Skeletal muscle tissue (tissue), 4 donors: ENCODE measurements around the gene TRRAP. TPM values are rescaled to one million over a fixed set of nuclear protein-coding genes. Genes with fewer than 3 reads are reported as not detected.

ENCODE experiments used
- H3K27ac ChIP-seq: one replicate; pipeline ENCODE4 v1.7.0; 2013; ENCODE audit warnings: mild to moderate bottlenecking, low read depth, low read length, inconsistent platforms
- H3K27me3 ChIP-seq, 3 donors: one replicate each; pipeline ENCODE4 v1.7.0; 2013; ENCODE audit warnings: low read length in 3 of 3; ENCODE audit not compliant: control insufficient read depth in 3 of 3, insufficient read depth in 3 of 3
- H3K36me3 ChIP-seq, 3 donors: one replicate each; pipeline ENCODE4 v1.7.0; 2013; ENCODE audit warnings: low read length in 3 of 3; ENCODE audit not compliant: control insufficient read depth in 3 of 3, insufficient read depth in 3 of 3
- H3K4me1 ChIP-seq, 3 donors: one replicate each; pipeline ENCODE4 v1.7.0; 2013; ENCODE audit warnings: low read length in 3 of 3, mild to moderate bottlenecking in 3 of 3; ENCODE audit not compliant: control insufficient read depth in 3 of 3, insufficient read depth in 3 of 3
- H3K4me3 ChIP-seq, 3 donors: one replicate each; pipeline ENCODE4 v1.7.0; 2013; ENCODE audit warnings: low read length in 3 of 3
- H3K9ac ChIP-seq, 3 donors: one replicate each; pipeline ENCODE4 v1.7.0; 2013; ENCODE audit warnings: low read length in 3 of 3, mild to moderate bottlenecking in 3 of 3, moderate library complexity in 2 of 3, low read depth in 1 of 3
- H3K9me3 ChIP-seq, 3 donors: one replicate each; pipeline ENCODE4 v1.7.0; 2013; ENCODE audit warnings: low read length in 3 of 3; ENCODE audit not compliant: control insufficient read depth in 3 of 3
- total RNA-seq: library from RNA; depleted of rRNA; stranded (reverse); fragments of >200 nt; gene quantifications from one replicate; pipeline ENCODE4 v1.2.3, GENCODE V29; 2014
- donor health status: Osteomylitis.

TRRAP gene
- total RNA-seq, 1 donor from 2014 or later, result 20.4 TPM

GRCh38 chr7:98884416-98884815 lies 6.1 kb downstream of the TRRAP start:
- peaks cover 31 to 52% (median 38%) of the 10 kb centered on the region in 3 donors for H3K36me3 ChIP-seq
- peaks cover 9 to 14% (median 12%) of the 10 kb centered on the region in 3 donors for H3K4me1 ChIP-seq
- no peak overlapping the region for H3K4me3 ChIP-seq

GRCh38 chr7:98887038-98887437 lies 8.7 kb downstream of the TRRAP start:
- no peak overlapping the region for H3K4me3 ChIP-seq
- peaks cover 32 to 55% (median 41%) of the 10 kb centered on the region in 3 donors for H3K36me3 ChIP-seq
- no peaks in the 10 kb centered on the region for H3K9me3 ChIP-seq
- no peak overlapping the region for H3K27ac ChIP-seq
- no peaks in the 10 kb centered on the region for H3K27me3 ChIP-seq
- no peaks in the 10 kb centered on the region for H3K4me1 ChIP-seq
- H3K9ac ChIP-seq, result no peak overlapping the region

More at GRCh38 chr7:98884416-98884815, 6.1 kb downstream of the TRRAP start:
- H3K9ac ChIP-seq, result no peak overlapping the region
- no peaks in the 10 kb centered on the region for H3K27me3 ChIP-seq
- H3K9me3 ChIP-seq, result no peaks in the 10 kb centered on the region
- no peak overlapping the region for H3K27ac ChIP-seq

- Histone ChIP-seq H3K4me3 (no peak overlapping the region), H3K36me3 (peaks cover 29 to 48% (median 43%) of the 10 kb centered on the region in 3 donors), H3K27ac (no peak overlapping the region), H3K9me3 (no peaks in the 10 kb centered on the region), H3K27me3 (no peaks in the 10 kb centered on the region), H3K4me1 (no peaks in the 10 kb centered on the region), H3K9ac (no peak overlapping the region)
These were observed 14.3 kb downstream of the TRRAP start for GRCh38 chr7:98892609-98893008.

- H3K27ac ChIP-seq, result no peak overlapping the region
- H3K27me3 ChIP-seq, result no peaks in the 10 kb centered on the region
- H3K4me3 ChIP-seq, result no peak overlapping the region
- H3K36me3 ChIP-seq, result peaks cover 48 to 80% (median 62%) of the 10 kb centered on the region in 3 donors
- no peaks in the 10 kb centered on the region for H3K9me3 ChIP-seq
- no peak overlapping the region for H3K9ac ChIP-seq
- peaks cover 0 to 3% (median 0%) of the 10 kb centered on the region in 3 donors for H3K4me1 ChIP-seq
These were observed 21.5 kb downstream of the TRRAP start for GRCh38 chr7:98899816-98900215.

GRCh38 chr7:98900815-98901214 lies 22.5 kb downstream of the TRRAP start:
- H3K9me3 ChIP-seq, result no peaks in the 10 kb centered on the region
- no peak overlapping the region for H3K9ac ChIP-seq
- no peaks in the 10 kb centered on the region for H3K27me3 ChIP-seq
- H3K27ac ChIP-seq, result no peak overlapping the region
- H3K36me3 ChIP-seq, result peaks cover 58 to 82% (median 72%) of the 10 kb centered on the region in 3 donors
- peaks cover 0 to 3% (median 0%) of the 10 kb centered on the region in 3 donors for H3K4me1 ChIP-seq
- H3K4me3 ChIP-seq, result no peak overlapping the region

- no peak overlapping the region for H3K27ac ChIP-seq
- H3K27me3 ChIP-seq, result no peaks in the 10 kb centered on the region
- H3K9ac ChIP-seq, result no peak overlapping the region
- H3K4me1 ChIP-seq, result peaks cover 0 to 3% (median 0%) of the 10 kb centered on the region in 3 donors
- peaks cover 55 to 82% (median 75%) of the 10 kb centered on the region in 3 donors for H3K36me3 ChIP-seq
- no peak overlapping the region for H3K4me3 ChIP-seq
- no peaks in the 10 kb centered on the region for H3K9me3 ChIP-seq
These were observed 24.2 kb downstream of the TRRAP start for GRCh38 chr7:98902523-98902922.

- H3K27me3 ChIP-seq, result no peaks in the 10 kb centered on the region
- H3K27ac ChIP-seq, result no peak overlapping the region
- peaks cover 0 to 3% (median 0%) of the 10 kb centered on the region in 3 donors for H3K4me1 ChIP-seq
- no peaks in the 10 kb centered on the region for H3K9me3 ChIP-seq
- H3K36me3 ChIP-seq, result peaks cover 54 to 82% (median 75%) of the 10 kb centered on the region in 3 donors
- no peak overlapping the region for H3K4me3 ChIP-seq
- no peak overlapping the region for H3K9ac ChIP-seq
These were observed 24.9 kb downstream of the TRRAP start for GRCh38 chr7:98903246-98903645.

GRCh38 chr7:98907570-98907969 lies 29.2 kb downstream of the TRRAP start:
- Histone ChIP-seq H3K27ac (no peak overlapping the region), H3K36me3 (peaks cover 59 to 77% (median 75%) of the 10 kb centered on the region in 3 donors), H3K9me3 (no peaks in the 10 kb centered on the region), H3K27me3 (no peaks in the 10 kb centered on the region), H3K4me1 (no peaks in the 10 kb centered on the region), H3K4me3 (no peak overlapping the region), H3K9ac (no peak overlapping the region)

- no peak overlapping the region for H3K27ac ChIP-seq
- no peaks in the 10 kb centered on the region for H3K27me3 ChIP-seq
- peaks cover 57 to 77% (median 72%) of the 10 kb centered on the region in 3 donors for H3K36me3 ChIP-seq
- H3K9me3 ChIP-seq, result no peaks in the 10 kb centered on the region
- H3K4me3 ChIP-seq, result no peak overlapping the region
- H3K9ac ChIP-seq, result no peak overlapping the region
- peaks cover 0 to 2% (median 0%) of the 10 kb centered on the region in 3 donors for H3K4me1 ChIP-seq
These were observed 30.3 kb downstream of the TRRAP start for GRCh38 chr7:98908585-98908984.

- H3K9ac ChIP-seq, result no peak overlapping the region
- H3K4me3 ChIP-seq, result no peak overlapping the region
- H3K27me3 ChIP-seq, result no peaks in the 10 kb centered on the region
- peaks cover 0 to 2% (median 0%) of the 10 kb centered on the region in 3 donors for H3K4me1 ChIP-seq
- H3K9me3 ChIP-seq, result no peaks in the 10 kb centered on the region
- H3K27ac ChIP-seq, result no peak overlapping the region
- H3K36me3 ChIP-seq, result peaks cover 52 to 74% (median 65%) of the 10 kb centered on the region in 3 donors
These were observed 31.2 kb downstream of the TRRAP start for GRCh38 chr7:98909487-98909886.
